ENCODE results near the gene DSCAML1. TPM values are rescaled to one million over a fixed set of nuclear protein-coding genes. Genes with fewer than 3 reads are reported as not detected.

Gene DSCAML1
- total RNA-seq, 1 experiment from 2014 or later: 0.15 TPM

DNA sequence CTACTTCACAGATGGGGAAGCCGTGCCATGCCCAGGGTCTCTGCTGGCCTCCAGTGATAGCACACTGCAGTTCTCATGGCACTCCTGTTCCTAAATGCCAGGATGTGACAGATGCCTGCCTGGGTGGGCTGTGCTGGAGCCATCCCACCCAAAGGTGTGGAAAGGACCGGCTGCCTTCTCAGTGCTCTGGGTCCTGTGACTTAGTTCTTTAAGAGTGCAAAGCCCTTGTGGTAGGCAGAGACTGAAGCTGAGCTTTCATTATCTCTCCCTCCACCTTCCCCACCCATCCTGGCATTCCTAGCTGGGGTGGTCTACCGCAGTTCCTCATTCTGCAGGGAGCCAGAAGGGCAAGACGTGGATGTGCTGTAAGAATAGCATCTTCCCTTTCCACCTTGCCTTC is 319.3 kb downstream of the DSCAML1 start:
- H3K23ac ChIP-seq (ENCODE audit: insufficient read length, low read depth, low read length): no peak overlapping the region
- Mint-ChIP-seq H3K36me3 (ENCODE audit: insufficient read depth in 1 of 3, low read depth in 3 of 3) (no peaks in the 10 kb centered on the region), H3K27me3 (ENCODE audit: low read depth) (peaks cover 15% of the 10 kb centered on the region), H3K27ac (no peak overlapping the region), H3K4me1 (peaks cover 36 to 40% of the 10 kb centered on the region in 2 experiments), H3K4me3 (no peak overlapping the region), H3K9me3 (no peaks in the 10 kb centered on the region; a peak in 1 of 5 replicates)
- H3K4me1 ChIP-seq (ENCODE audit: insufficient read depth, low read length): no peaks in the 10 kb centered on the region; the same call in 1 of the 2 replicates
- TF ChIP-seq, protein P1, sequence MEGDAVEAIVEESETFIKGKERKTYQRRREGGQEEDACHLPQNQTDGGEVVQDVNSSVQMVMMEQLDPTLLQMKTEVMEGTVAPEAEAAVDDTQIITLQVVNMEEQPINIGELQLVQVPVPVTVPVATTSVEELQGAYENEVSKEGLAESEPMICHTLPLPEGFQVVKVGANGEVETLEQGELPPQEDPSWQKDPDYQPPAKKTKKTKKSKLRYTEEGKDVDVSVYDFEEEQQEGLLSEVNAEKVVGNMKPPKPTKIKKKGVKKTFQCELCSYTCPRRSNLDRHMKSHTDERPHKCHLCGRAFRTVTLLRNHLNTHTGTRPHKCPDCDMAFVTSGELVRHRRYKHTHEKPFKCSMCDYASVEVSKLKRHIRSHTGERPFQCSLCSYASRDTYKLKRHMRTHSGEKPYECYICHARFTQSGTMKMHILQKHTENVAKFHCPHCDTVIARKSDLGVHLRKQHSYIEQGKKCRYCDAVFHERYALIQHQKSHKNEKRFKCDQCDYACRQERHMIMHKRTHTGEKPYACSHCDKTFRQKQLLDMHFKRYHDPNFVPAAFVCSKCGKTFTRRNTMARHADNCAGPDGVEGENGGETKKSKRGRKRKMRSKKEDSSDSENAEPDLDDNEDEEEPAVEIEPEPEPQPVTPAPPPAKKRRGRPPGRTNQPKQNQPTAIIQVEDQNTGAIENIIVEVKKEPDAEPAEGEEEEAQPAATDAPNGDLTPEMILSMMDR (conservative IDR thresholded peaks at IDR 0.05): no peak
- H4K91ac ChIP-seq (ENCODE audit: insufficient read length, low read depth, low read length): no peak overlapping the region
- H2BK12ac ChIP-seq (ENCODE audit: insufficient read length, low read depth, low read length): no peak overlapping the region
- H3K27me3 ChIP-seq (ENCODE audit: insufficient read depth, low read length): no peaks in the 10 kb centered on the region
- no peaks in the 10 kb centered on the region for H3K23me2 ChIP-seq (ENCODE audit: insufficient read length, low read depth, low read length, poor library complexity, severe bottlenecking)
- no peak overlapping the region for H3K14ac ChIP-seq (ENCODE audit: insufficient read depth, low read length)
- H4K8ac ChIP-seq (replicated peaks; ENCODE audit: insufficient read length, low read depth, low read length): no peak overlapping the region
- H3K56ac ChIP-seq (ENCODE audit: insufficient read length, low read depth, low read length): no peak overlapping the region
- H3K9ac ChIP-seq (ENCODE audit: extremely low read depth, insufficient read length, low read length): no peak overlapping the region
- H3T11ph ChIP-seq (ENCODE audit: low read length): no peak overlapping the region
- no peaks in the 10 kb centered on the region for H3K79me2 ChIP-seq (ENCODE audit: insufficient read depth, low read length)
- H3K4me2 ChIP-seq (ENCODE audit: insufficient read depth, insufficient read length, low read length): no peak overlapping the region
- H2BK5ac ChIP-seq (ENCODE audit: insufficient read length, low read length): no peak overlapping the region
- no peak overlapping the region for H3K4ac ChIP-seq (ENCODE audit: low read depth, low read length)
- no peak overlapping the region for H2BK120ac ChIP-seq (ENCODE audit: low read depth, low read length, poor library complexity, severe bottlenecking)
- no peak for DNase-seq
- H3K27ac ChIP-seq (ENCODE audit: insufficient read length, low read depth, low read length): no peak overlapping the region
- H3K9me3 ChIP-seq (ENCODE audit: control insufficient read depth, low read depth, low read length): no peaks in the 10 kb centered on the region
- H4K20me1 ChIP-seq (ENCODE audit: control insufficient read depth, insufficient read depth, insufficient read length): no peaks in the 10 kb centered on the region
- H3K18ac ChIP-seq (ENCODE audit: insufficient read length, low read depth, low read length): no peak overlapping the region
- WGBS (ENCODE audit: extremely low coverage, insufficient read length, low lambda C conversion rate): no CpG with 5 or more reads among the region's 4 CpGs
- no peak overlapping the region for H2AFZ ChIP-seq (ENCODE audit: low read length)
- H2BK20ac ChIP-seq (ENCODE audit: low read depth, low read length, poor library complexity, severe bottlenecking): no peak overlapping the region
- H2BK15ac ChIP-seq (ENCODE audit: low read depth, low read length): no peak overlapping the region
- no peak overlapping the region for H2AK5ac ChIP-seq (ENCODE audit: insufficient read length, low read length)
- H3K79me1 ChIP-seq (ENCODE audit: insufficient read depth, low read depth, low read length, poor library complexity, severe bottlenecking): no peaks in the 10 kb centered on the region
- H4K5ac ChIP-seq (ENCODE audit: insufficient read length, low read depth, low read length): no peak overlapping the region

All from H9 (cell line).